GM10248 (cell line): ENCODE measurements around the gene AFDN.

Experiments used
- CTCF ChIA-PET: fragments of 300-600 bp; sonication (Branson Sonifier 250); formaldehyde crosslinking; extraction: SDS; loops from one replicate; lab custom pipeline; 2021; ENCODE audit warnings: antibody characterized with exemption; lab: Yijun Ruan, JAX
- POLR2A ChIA-PET: fragments of 350-650 bp; sonication (Branson Sonifier 250); formaldehyde crosslinking; extraction: SDS; loops from one replicate; lab custom pipeline; 2020; ENCODE audit warnings: antibody characterized with exemption; lab: Yijun Ruan, JAX
- DNase-seq: peaks from one replicate; pipeline ENCODE4 v3.0.0; 2012; ENCODE audit errors: extremely low spot score
- CTCF ChIP-seq: IDR thresholded peaks from 2 replicates; pipeline ENCODE4 v1.5.1; 2012; ENCODE audit warnings: mild to moderate bottlenecking, low read depth; ENCODE audit errors: extremely low read depth, missing control alignments, control extremely low read depth

AFDN gene

GRCh38 chr6:167796192-167796981 is 30.3 kb upstream of the AFDN start:
- CTCF ChIA-PET: no interaction called here
- TF ChIP-seq CTCF: no peak
- DNase-seq: no peak
- POLR2A ChIA-PET: no interaction called here

GRCh38 chr6:167797011-167797471 is 29.7 kb upstream of the AFDN start:
- ChIA-PET CTCF (no interaction called here), POLR2A (no interaction called here)
- no peak for DNase-seq
- no peak for TF ChIP-seq CTCF

GRCh38 chr6:167797476-167798265 is 29.0 kb upstream of the AFDN start:
- TF ChIP-seq CTCF: no peak
- ChIA-PET CTCF (no interaction called here), POLR2A (no interaction called here)
- DNase-seq: no peak

GRCh38 chr6:167798453-167798852 is 28.3 kb upstream of the AFDN start:
- CTCF ChIA-PET: no interaction called here
- POLR2A ChIA-PET: no interaction called here
- TF ChIP-seq CTCF: no peak
- DNase-seq: no peak

- ChIA-PET POLR2A (no interaction called here), CTCF (no interaction called here)
- TF ChIP-seq CTCF: no peak
- no peak for DNase-seq
Measured at GRCh38 chr6:167799033-167799821, 27.5 kb upstream of the AFDN start.

GRCh38 chr6:167800549-167800948 is 26.2 kb upstream of the AFDN start:
- ChIA-PET CTCF (no interaction called here), POLR2A (no interaction called here)
- DNase-seq: no peak
- TF ChIP-seq CTCF: no peak
